ENCODE data around the gene GABRG3. TPM values are rescaled to one million over a fixed set of nuclear protein-coding genes. Genes with fewer than 3 reads are reported as not detected.
"Not testable (repeated sequence)": the region's sequence is repeated elsewhere in the genome, so short reads cannot be mapped to it uniquely, and the experiment has no call there.

Gene GABRG3
- total RNA-seq, 3 donors from 2014 or later (not counting 1 experiment from before 2014, with no cell fraction given) = not detected

DNA sequence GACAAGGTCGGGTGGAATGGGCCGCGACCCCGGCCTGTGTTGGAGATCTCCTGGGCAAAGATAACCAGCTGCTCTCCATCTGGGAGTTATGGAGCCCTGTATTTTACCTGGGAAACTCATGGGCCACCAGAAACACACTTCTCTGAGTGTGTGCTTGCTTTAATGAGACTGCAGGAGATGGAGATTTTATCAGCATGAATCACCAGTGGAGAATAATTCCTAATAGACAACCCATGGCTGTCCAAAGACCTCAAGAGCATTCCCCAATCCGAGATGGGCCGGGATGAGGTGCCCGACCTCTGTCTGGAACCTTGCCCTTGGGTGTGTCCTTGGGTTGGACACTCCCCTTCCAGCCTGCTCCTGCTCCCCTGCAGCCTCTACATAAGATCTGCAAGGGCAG is 389.3 kb downstream of the GABRG3 start:
- Histone ChIP-seq H3K27ac (ENCODE audit: low read length) (no peak overlapping the region), H3K4me3 (ENCODE audit: low read length) (no peak overlapping the region), H3K27me3 (ENCODE audit: control insufficient read depth, insufficient read depth, low read length) (no peaks in the 10 kb centered on the region), H3K4me1 (ENCODE audit: control insufficient read depth, insufficient read depth, low read length) (no peaks in the 10 kb centered on the region), H3K36me3 (ENCODE audit: control insufficient read depth, insufficient read depth, low read length) (no peaks in the 10 kb centered on the region), H3K9me3 (ENCODE audit: control insufficient read depth, insufficient read depth, low read length) (no peaks in the 10 kb centered on the region)
- Mint-ChIP-seq H3K4me1 (no peaks in the 10 kb centered on the region), H3K27ac (no peak overlapping the region), H3K4me3 (no peak overlapping the region), H3K9me3 (peaks cover 6 to 7% of the 10 kb centered on the region in 2 donors), H3K36me3 (no peaks in the 10 kb centered on the region), H3K27me3 (ENCODE audit: low read depth in 2 of 2) (no peaks in the 10 kb centered on the region)
- intact Hi-C loops (cut with micrococcal nuclease) = no loop called here
- TF ChIP-seq, protein P1, sequence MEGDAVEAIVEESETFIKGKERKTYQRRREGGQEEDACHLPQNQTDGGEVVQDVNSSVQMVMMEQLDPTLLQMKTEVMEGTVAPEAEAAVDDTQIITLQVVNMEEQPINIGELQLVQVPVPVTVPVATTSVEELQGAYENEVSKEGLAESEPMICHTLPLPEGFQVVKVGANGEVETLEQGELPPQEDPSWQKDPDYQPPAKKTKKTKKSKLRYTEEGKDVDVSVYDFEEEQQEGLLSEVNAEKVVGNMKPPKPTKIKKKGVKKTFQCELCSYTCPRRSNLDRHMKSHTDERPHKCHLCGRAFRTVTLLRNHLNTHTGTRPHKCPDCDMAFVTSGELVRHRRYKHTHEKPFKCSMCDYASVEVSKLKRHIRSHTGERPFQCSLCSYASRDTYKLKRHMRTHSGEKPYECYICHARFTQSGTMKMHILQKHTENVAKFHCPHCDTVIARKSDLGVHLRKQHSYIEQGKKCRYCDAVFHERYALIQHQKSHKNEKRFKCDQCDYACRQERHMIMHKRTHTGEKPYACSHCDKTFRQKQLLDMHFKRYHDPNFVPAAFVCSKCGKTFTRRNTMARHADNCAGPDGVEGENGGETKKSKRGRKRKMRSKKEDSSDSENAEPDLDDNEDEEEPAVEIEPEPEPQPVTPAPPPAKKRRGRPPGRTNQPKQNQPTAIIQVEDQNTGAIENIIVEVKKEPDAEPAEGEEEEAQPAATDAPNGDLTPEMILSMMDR (IDR thresholded peaks at IDR 0.05) = no peak
- ATAC-seq = no peak
- DNase-seq = no peak
- whole genome bisulfite sequencing (ENCODE audit: insufficient coverage) = 77% methylated on average over 7 of the region's 7 CpGs

GRCh38 chr15:27361438-27361837 is 390.5 kb downstream of the GABRG3 start:
- H3K4me3 ChIP-seq (ENCODE audit: low read length) = no peak overlapping the region
- ATAC-seq = no peak
- H3K36me3 Mint-ChIP-seq = no peaks in the 10 kb centered on the region
- H3K27me3 Mint-ChIP-seq (ENCODE audit: low read depth in 2 of 2) = no peaks in the 10 kb centered on the region
- no peak overlapping the region for H3K27ac Mint-ChIP-seq
- 70% methylated on average over 5 of the region's 5 CpGs for WGBS (ENCODE audit: insufficient coverage)
- H3K4me1 Mint-ChIP-seq = no peaks in the 10 kb centered on the region
- H3K4me1 ChIP-seq (ENCODE audit: control insufficient read depth, insufficient read depth, low read length) = no peaks in the 10 kb centered on the region
- H3K9me3 ChIP-seq (ENCODE audit: control insufficient read depth, insufficient read depth, low read length) = no peaks in the 10 kb centered on the region
- H3K9me3 Mint-ChIP-seq = peaks cover 6 to 7% of the 10 kb centered on the region in 2 donors
- H3K27me3 ChIP-seq (ENCODE audit: control insufficient read depth, insufficient read depth, low read length) = no peaks in the 10 kb centered on the region
- DNase-seq = no peak
- H3K4me3 Mint-ChIP-seq = no peak overlapping the region
- H3K36me3 ChIP-seq (ENCODE audit: control insufficient read depth, insufficient read depth, low read length) = no peaks in the 10 kb centered on the region
- intact Hi-C loops (cut with micrococcal nuclease) = no loop called here
- TF ChIP-seq, protein P1 (IDR thresholded peaks at IDR 0.05) = no peak
- H3K27ac ChIP-seq (ENCODE audit: low read length) = no peak overlapping the region

DNA sequence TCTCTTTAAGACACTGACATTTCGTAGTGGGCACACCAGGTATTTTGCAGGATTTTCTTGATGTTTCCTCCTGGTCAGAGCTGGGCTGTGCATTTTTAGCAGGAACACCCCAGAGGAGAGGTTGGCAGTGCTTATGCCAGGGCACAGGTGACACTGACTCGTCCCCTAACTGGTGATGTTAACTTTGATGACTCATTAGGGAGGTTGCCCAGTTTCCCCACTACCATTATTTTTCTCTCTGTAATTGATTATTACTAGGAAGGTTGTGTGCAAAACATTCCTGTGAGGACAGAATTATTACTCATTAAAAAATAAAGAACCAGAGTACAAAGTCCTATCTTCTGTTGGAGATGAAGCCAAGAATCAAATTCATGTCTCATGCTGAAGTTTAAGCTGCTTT is 394.5 kb downstream of the GABRG3 start:
- 83% methylated on average over 2 of the region's 2 CpGs for WGBS (ENCODE audit: insufficient coverage)
- Mint-ChIP-seq H3K4me1 (no peaks in the 10 kb centered on the region), H3K4me3 (no peak overlapping the region), H3K27ac (no peak overlapping the region), H3K9me3 (peaks cover 8 to 12% of the 10 kb centered on the region in 2 donors), H3K36me3 (no peaks in the 10 kb centered on the region), H3K27me3 (ENCODE audit: low read depth in 2 of 2) (no peaks in the 10 kb centered on the region)
- peaks cover 3% of the 10 kb centered on the region for H3K9me3 ChIP-seq (ENCODE audit: control insufficient read depth, insufficient read depth, low read length)
- no peak for DNase-seq
- no peaks in the 10 kb centered on the region for H3K4me1 ChIP-seq (ENCODE audit: control insufficient read depth, insufficient read depth, low read length)
- ATAC-seq = no peak
- no peaks in the 10 kb centered on the region for H3K36me3 ChIP-seq (ENCODE audit: control insufficient read depth, insufficient read depth, low read length)
- no peak overlapping the region for H3K4me3 ChIP-seq (ENCODE audit: low read length)
- H3K27me3 ChIP-seq (ENCODE audit: control insufficient read depth, insufficient read depth, low read length) = no peaks in the 10 kb centered on the region
- no peak overlapping the region for H3K27ac ChIP-seq (ENCODE audit: low read length)
- intact Hi-C loops (cut with micrococcal nuclease) = no loop called here
- TF ChIP-seq, protein P1 (IDR thresholded peaks at IDR 0.05) = no peak

DNA sequence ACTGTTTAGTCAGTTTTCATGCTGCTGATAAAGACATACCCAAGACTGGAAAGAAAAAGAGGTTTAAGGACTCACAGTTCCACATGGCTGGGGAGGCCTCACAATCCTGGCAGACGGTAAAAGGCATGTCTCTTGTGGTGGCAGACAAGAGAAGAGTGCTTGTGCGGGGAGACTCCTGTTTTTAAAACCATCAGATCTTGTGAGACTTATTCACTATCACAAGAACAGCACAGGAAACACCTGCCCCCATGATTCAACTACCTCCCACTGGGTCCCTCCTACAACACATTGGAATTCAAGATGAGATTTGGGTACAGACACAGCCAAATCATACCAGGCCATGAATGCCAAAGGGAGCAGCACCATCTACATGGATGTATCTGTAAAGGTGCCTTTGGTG is 406.4 kb downstream of the GABRG3 start:
- ATAC-seq; DNase-seq; H3K27ac Mint-ChIP-seq; H3K27me3 ChIP-seq (ENCODE audit: control insufficient read depth, insufficient read depth, low read length); H3K4me1 ChIP-seq (ENCODE audit: control insufficient read depth, insufficient read depth, low read length); H3K4me1 Mint-ChIP-seq; H3K4me3 ChIP-seq (ENCODE audit: low read length); intact Hi-C loops (cut with micrococcal nuclease); H3K9me3 ChIP-seq (ENCODE audit: control insufficient read depth, insufficient read depth, low read length); H3K36me3 ChIP-seq (ENCODE audit: control insufficient read depth, insufficient read depth, low read length); H3K36me3 Mint-ChIP-seq; H3K4me3 Mint-ChIP-seq; H3K27ac ChIP-seq (ENCODE audit: low read length); H3K27me3 Mint-ChIP-seq (ENCODE audit: low read depth in 2 of 2): not testable (repeated sequence)
- peaks cover 11 to 18% of the 10 kb centered on the region in 2 donors for H3K9me3 Mint-ChIP-seq
- 71% methylated on average over 2 of the region's 2 CpGs for WGBS (ENCODE audit: insufficient coverage)
